CD4-positive, alpha-beta T cell treated with Interleukin-4 for 4 hours (primary cell): ENCODE measurements around the gene COA7.
A peak's percentile ranks its signal among the peaks of the same experiment; 100 is the strongest.
"Not testable (repeated sequence)": the region's sequence is repeated elsewhere in the genome, so short reads cannot be mapped to it uniquely, and the experiment has no call there.

Experiments
- DNase-seq: peaks from one replicate; pipeline ENCODE4 v3.0.0-alpha.2; 2020

COA7 gene

DNA sequence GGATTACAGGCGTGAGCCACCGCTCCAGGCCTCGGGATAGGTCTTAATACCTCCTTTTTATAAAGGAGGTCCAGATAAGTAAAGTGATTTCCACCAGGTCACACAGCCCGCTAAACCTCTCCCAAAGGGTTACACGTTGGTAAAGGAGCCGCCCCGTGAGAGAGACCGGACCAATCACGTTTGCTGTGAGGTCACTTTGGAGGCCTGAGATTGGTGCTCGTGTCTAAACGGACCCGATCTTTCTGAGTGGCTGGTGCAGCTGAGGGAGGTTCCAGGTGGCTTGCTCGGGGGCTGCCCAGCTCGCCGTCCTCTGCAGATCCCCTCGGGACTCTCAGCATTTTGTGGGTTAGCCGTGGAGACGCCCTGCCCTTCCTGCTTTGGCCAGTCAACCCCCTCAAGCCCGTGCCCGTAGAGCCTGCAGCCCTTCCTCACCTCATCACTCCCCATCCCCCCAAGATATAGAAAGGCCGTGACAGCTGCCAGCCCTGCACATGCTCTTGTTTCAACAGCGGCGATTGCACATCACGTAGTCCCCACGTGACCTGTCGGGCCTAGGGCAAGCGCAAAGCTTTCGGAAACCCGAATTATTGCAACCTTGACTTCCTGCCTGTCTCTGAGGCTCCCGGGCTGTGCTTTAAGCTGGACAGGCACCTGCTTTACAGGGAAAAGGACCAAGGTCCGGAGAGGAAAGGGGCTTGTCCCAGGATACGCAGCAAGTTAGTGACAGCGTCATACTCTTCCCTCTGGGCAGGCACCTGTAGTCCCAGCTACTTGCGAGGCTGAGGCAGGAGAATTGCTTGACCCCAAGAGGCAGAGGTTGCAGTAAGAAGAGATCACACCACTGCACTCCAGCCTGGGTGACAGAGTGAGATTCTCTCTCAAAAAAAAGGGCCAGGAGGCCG lies 5.0 kb upstream of the COA7 start:
- peak; percentile 89 for DNase-seq

DNA sequence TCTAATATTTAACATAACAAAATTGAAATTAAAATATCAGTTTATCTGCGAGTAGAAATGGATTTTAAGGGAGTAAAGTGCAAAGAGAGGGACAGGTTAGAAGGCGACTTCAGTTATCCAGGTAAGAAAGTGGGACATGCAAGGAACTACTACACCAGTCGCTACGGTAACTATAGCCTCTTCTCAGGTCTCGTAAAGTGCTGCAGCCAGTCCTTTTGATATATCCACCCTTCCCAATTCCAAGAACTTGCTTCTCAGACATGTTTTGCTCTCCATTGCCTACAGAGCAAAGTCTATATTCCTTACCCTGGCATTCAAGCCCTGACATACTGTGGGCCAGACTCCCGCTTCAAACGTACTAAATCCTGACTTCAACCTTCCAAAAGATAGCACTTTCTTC lies 2.5 kb downstream of the COA7 start:
- DNase-seq, result no peak

DNA sequence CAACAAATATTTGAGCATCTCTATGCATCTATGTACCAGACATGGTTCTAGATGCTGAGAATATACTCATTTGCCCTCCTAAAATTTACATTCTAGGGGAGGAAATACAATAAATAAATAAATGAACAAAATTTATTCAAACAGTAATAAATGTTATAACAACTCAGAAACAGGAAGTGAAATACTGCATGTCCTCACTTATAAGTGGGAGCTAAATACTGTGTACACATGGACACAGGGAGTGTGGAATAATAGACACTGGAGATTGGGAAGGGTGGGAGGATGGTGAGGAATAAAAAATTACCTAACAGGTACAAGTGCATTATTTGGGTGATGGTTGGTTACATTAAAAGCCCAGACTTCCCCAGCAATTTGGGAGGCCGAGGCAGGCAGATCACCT lies 4.3 kb downstream of the COA7 start:
- DNase-seq, result no peak

DNA sequence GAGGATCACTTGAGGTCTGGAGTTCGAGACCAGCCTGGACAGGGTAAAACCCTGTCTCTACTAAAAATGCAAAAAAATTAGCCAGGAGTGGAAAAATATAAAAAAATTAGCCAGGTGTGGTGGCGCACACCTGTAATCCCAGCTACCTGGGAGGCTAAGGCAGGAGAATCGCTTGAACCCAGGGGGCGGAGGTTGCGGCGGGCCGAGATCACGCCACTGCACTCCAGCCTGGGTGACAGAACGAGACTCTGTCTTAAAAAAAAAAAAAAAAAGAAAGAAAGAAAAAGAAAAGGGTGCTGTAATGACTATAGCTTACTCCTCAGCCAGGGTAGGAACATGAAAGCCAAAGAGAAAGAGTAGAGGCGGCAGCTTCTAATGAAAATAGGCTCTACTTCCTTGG lies 4.8 kb downstream of the COA7 start:
- DNase-seq, result not testable (repeated sequence)

DNA sequence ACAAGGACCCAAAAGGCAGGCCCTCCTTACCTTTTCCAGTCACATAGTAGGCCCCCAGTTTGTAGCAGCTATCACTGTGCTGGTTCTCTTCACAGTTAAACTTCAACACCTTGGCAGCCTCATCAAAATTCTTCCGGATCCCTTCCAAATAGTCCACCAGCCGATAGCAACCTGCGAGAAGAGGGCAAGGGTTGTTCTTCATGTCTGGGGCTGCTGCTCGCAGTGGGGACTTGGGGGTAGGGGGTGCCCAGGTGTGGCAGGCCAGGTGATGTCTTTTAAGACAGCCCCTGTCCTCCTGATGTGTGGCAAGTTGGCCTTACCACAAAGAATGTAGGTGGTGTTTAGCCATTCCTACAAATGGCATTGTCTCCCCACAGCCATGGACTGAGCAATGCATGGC lies 5.5 kb downstream of the COA7 start:
- DNase-seq, result no peak

DNA sequence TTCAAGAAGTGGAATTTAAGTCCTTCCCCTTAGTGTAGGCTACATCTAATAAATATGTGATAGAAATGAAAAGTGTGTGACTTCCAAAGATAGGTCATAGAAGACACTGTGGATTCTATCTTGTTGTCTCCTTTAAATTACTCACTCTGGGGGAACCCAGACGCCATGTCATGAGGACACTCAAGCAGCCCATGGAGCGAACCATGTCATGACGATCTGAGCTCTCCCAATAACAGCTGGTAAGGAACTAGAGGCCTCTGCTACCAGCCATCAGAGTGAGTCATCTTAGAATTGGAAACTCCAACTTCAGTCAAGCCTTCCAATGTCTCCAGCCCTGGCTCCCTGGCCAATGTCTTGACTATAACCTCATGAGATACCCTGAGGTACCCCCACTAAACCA lies 6.3 kb downstream of the COA7 start:
- no peak for DNase-seq

DNA sequence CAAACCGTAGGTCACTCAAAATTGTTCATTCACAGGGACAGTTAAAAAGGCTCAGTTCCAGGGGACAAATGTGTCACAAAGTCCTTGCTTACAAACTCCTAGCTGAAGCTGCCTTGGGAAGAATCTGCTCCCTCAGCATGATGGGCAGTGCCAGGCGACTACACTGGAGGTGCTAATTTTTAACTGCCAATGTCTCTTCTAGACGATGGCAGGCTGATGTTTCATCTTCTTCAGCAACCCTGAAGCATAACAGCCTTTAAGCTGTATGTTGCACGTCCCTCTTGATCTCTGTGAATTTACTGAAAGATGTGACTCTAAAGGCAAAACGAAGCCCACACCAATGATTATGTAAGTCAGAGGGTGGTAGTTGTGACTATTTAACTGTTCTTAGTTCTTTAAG lies 11.3 kb downstream of the COA7 start:
- no peak for DNase-seq

DNA sequence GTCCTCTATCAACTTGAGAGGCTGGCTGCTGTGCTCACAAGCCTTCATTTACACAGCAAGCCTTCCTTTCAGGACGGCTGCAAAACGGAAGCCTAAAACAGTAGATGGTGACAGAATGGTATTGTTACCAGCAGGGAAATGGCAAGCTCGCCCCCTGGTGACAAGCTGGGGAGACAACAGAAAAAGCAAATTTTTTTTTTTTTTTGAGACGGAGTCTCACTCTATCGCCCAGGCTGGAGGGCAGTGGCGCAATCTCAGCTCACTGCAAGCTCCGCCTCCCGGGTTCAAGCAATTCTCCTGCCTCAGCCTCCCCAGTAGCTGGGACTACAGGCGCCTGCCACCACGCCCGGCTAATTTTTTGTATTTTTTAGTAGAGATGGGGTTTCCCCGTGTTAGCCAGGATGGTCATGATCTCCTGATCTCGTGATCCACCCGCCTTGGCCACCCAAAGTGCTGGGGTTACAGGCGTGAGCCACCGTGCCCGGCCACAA lies 11.8 kb downstream of the COA7 start:
- peak; percentile 81 for DNase-seq

DNA sequence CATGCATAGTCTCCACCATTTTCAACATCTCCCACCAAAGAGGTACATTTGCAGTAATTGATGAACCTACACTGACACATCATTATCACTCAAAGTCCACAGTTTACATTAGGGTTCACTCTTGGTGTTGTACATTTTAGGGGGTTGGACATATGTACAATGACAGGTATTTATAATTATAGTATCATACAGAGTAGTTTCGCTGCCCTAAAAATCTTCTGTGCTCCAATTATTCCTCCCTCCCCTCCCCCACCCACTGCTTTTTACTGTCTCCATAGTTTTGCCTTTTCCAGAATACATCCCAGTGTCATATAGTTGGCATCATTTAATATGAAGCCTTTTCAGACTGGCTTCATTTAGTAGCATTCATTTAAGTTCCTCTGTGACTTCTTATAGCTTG lies 13.6 kb downstream of the COA7 start:
- DNase-seq, result no peak

DNA sequence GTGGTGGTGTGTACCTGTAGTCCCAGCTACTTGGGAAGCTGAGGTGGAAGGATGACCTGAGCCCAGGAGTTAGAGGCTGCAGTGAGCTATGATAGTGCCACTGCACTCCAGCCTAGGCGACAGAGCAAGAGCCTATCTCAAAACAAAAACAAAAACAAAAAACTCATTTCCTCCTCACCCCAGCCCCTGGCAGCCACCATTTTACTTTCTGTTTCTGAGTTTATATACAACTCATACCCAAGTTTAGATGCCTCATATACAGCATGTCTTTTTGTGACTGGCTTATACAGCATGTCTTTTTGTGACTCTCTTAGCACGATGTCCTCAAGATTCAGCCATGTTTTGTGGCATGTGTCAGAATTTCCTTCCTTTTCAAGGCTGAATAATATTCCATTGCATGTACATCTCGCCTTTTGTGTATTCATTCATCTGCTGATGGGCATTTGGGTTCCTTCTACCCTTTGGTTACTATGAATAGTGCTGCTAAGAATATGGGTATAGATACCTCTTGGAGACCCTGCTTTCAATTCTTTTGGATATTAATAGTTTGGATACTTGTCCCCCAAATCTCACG lies 14.7 kb downstream of the COA7 start:
- DNase-seq, result no peak

DNA sequence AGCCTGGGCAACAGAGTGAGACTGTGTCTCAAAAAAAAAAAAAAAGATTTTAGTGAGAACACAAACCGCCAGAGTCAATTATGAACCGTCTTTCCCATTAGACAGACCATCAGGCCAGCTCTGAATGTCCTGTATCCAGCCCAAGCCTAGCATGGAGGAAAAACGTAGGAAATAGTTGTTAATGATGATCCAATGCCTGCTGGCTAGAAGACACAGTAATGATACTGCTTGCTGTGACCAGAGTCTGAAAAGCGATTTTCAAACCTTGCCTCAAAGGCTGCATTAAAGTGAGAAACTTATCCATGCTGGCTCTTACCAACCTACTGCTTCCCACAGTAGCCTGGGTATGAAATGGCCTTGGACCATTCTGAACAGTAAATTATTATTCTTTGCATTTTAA lies 17.0 kb downstream of the COA7 start:
- DNase-seq, result no peak

DNA sequence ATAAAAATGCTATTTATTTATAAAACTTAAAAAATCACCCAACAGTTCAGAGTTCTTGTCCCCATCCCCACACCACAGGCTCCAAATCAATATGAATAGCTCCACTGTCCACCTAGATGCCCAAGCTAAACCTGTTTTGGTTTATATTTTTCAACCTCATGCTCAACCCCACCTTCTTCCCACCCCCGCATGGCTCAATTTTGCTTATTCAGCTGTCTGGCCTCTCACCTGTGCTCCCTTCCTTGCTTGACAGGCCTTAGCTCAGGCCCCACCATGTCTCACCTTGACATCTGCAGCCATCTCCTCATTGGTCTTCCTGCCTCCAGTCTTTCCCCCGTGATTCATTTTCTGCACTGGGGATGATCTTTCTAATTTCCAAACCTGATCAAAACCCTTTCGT lies 17.8 kb downstream of the COA7 start:
- DNase-seq, result no peak

DNA sequence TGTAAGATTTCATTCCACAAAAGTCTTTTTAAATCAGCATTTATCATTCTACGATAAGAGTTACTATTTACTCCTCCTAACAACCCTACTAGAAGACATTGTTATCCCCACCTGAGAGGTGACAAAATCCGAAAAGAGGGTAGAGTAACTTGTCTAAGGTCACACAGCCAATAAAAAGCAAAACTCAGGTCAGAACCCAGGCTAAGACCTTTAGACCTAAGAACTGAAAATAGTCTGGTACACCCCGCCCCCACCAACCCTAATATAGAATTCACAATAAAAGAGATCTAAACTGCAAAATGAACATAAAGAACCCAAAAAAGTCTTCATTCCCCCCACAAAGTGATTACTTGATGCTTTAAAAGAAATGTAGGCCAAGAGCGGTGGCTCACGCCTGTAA lies 18.6 kb downstream of the COA7 start:
- DNase-seq, result no peak

DNA sequence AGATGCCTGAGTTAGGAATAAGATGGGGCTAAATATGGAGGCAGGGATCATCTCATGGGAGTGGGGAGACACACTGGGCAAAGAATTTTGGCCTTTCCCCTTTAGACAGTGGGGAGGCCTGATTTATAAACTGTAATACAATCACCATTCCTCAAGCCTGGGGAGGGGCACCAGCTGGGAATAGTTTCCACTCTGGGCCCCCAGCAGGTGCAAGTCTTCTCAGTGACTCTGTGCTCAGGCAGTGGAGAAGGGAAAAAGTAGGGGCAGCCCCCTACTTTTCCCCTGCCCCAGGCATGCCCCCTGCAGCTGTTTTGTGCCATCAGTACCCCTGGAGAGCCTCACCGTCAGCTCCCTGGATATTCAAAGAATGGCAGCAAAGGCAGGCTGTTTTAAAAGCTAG lies 19.1 kb downstream of the COA7 start:
- no peak for DNase-seq

DNA sequence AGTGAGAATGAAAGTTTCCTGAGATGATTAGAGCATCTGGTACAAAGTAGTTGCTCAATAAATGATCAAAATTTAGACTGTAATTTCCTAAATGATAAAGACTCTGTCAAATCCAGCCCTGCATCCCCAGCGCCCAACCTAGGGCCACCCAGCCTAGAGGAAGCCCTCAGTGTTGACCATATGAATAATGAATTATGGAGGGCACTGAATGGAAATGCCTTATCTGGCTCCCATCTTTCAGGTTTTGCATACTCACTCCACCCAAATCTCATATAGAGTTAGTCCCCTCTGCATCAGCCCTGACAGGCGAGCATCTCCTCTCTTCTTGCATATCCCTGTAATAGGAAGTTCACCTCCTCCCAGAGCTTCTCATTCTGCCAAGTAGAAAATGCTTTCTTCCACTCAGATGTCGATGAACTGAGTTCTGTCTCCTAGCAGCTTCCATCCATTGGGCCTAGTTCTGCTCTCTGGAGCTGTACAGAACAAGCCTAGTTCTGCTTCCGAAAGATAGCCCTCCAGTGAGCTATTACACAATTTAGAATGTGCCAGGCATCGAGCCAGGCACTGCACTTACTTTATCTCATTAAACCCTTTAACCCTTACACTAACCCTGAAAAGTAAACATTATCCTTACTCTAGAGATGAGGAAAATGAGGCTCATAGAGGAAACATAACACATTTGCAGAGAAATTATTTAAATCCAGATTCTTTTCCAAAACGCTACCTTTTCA lies 20.9 kb downstream of the COA7 start:
- DNase-seq, result no peak

DNA sequence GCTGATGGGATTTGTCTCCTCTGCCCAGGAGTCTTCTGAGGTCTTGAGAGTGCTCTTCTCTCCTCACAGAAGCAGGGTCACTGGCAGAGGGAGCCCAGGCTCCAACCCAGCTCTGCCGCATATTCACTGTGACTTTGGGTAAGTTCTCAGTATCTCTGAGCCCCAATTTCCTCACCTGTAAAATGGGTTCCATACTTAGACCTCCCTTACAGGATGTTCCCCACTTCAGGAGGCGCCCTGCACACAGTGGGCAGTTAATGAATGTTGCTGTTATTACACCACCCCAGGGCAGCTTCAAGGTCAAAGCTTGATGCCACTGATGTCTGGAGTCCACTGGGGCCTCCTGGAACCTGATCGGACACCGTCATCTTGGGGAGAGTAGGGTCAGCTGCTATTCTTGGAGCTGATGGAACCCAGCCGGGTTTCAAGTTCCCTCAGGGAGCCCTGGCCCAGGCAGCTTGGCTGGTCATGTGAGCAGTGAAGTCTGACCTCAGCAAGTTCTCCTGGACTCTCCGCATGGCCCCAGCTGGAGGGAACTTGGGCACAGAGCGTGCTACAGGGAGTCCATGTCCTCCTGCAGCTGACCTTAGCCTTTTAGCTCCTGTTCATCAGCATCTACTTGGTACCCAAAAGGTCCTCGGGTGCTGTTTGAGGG lies 21.8 kb downstream of the COA7 start:
- DNase-seq, result no peak

DNA sequence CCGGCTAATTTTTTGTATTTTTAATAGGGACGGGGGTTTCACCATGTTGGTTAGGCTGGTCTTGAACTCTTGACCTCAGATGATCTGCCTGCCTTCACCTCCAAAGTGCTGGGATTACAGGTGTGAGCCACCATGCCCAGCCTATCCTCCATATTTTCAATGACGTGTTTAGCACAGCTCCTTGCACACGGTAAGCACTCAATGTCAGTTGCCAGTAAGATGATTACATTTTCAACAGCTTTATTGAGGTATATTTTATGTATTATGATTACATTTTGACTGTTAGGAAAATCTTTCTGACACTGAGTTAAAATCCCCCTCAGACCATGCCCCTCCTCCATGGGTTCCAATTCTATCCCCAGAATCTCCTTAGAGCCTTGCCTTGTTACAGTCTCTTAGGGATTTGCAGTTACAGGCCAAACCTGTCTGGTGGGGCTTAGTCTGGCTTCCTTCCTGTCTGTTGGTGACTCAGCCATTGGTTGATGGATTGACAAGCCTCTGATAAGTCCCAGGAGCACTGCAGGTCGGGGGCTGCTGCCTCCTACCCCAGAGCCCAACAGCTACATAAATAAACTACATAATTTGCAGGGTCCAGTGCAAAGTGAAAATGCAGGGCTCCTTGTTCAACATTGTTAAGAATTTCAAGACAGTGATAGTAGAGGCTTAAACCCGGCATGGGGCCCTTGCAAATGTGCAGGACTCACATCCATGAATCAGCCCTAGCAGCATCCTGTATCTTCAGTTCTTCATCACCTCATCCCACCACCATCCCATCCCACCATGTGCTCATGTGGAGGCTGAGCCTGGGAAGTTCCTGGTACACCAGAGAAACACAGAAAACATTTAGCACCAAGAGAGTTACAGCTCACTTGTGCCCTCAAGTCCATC lies 23.4 kb downstream of the COA7 start:
- no peak for DNase-seq

DNA sequence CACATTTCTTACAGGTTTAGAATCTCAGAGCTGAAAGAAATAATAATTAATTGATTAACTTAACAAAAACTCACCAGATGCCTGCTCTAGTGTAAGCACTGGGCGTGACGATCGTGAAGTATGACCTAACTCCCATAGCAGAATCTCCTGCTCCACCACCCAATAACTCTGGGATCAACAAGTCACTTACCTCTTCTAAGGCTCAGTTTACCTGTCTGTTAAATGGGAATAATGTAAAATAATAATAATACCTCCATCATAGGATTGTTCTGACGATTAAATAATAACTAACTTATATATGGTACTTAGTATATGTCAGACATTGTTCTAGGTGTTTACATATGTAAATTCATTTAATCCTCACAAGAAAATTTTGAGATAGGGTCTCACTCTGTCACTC lies 24.6 kb downstream of the COA7 start:
- DNase-seq, result no peak

DNA sequence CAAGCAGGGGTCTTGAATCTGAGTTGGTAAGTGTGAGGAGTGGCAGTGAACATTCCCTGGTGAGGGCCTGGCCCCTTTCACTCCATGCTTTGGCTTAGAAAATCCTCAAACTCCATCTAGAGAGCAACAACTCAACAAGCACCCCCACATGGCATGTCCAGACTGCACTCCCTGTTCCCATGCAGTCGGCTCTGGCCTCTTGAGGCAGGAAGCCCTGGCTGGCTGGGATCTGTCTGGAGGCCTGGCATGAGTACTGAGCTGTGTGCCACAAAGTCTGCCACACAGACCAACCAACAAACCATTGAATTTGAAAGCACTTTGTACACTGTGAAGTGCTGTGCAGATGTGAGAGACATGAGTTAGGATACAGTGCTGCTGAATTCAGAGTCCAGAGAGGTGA lies 25.2 kb downstream of the COA7 start:
- no peak for DNase-seq

DNA sequence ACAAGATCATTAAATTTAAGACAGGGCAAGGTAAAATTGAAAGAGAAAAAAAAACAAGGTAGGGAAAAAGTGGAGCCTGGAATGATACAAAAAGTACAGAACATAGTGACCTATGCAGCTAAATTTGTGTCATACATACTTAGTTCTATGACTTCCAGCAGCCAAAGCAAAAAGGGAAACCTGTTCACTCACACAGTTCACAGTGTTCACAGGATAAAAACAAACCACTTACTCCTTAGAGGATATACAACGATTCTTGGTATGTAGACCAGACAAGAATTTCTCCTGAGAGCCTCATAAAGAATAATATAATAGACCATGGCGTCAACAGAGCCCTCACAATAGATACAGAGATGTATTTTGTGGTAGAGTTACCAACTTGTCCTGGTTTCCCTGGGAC lies 27.5 kb downstream of the COA7 start:
- no peak for DNase-seq

DNA sequence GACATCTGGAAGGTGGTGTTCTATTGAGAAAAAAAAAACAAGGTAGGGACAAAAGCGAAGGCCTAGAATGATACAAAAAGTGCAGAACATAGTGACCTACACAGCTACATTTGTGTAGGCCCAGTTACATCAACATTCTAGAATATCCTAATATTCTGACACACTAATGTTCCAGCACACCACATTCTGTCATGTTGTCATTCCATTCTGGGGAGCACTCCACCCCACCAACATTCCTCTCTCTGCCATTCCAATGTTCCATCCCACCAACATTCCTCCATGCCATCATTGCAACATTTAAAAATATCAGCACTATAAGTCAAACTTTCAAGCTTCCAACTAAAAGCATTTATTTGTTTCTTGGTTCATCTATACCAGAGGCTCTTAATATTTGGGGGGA lies 28.5 kb downstream of the COA7 start:
- DNase-seq, result no peak

DNA sequence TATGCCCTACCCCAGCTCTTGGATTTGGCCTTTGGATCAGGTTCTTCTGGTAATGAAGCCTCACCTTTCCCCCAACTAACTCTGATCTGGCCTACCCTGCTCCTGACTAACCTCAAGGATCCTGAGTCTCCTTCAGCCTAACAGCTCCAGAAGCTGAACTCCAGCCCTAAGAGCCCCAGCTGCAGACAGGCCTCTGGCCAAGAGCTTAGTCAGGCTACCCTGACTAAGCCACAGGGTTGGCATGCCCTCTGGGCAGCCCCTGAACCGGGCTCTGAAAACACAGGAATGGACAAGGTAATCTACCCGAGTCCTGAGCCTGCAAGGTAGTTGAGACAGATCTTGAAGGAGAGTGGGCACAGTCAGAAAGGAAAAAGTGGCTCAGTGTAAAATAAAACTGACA lies 29.4 kb downstream of the COA7 start:
- DNase-seq, result no peak
